NCI-H2196 treated with DMSO at 0.1 percent for 48 hours (cell line): Measurements from ENCODE around the gene CDH13.
A peak's percentile ranks its signal among the peaks of the same experiment; 100 is the strongest.

Experiments
- DNase-seq: peaks from one replicate; lab custom pipeline; 2025; ENCODE audit not compliant: unreplicated experiment; lab: John Stamatoyannopoulos, UW

Gene CDH13

GRCh38 chr16:82991410-82991809 lies 364.6 kb downstream of the CDH13 start:
- no peak for DNase-seq

- DNase-seq = no peak
These were observed 365.4 kb downstream of the CDH13 start for GRCh38 chr16:82991966-82992675.

- no peak for DNase-seq
These were observed 366.0 kb downstream of the CDH13 start for GRCh38 chr16:82992786-82993185.

GRCh38 chr16:82993415-82993814 lies 366.6 kb downstream of the CDH13 start:
- no peak for DNase-seq

- DNase-seq = no peak
These were observed 367.2 kb downstream of the CDH13 start for GRCh38 chr16:82993926-82994325.

GRCh38 chr16:82995286-82995923 lies 368.6 kb downstream of the CDH13 start:
- no peak for DNase-seq

- peak; percentile 3 for DNase-seq
These were observed 369.2 kb downstream of the CDH13 start for GRCh38 chr16:82995924-82996441.

- no peak for DNase-seq
These were observed 370.0 kb downstream of the CDH13 start for GRCh38 chr16:82996814-82997213.

GRCh38 chr16:82999711-83000110 lies 372.9 kb downstream of the CDH13 start:
- no peak for DNase-seq

GRCh38 chr16:83002351-83003334 lies 375.9 kb downstream of the CDH13 start:
- peak; percentile 1 for DNase-seq

- no peak for DNase-seq
These were observed 378.3 kb downstream of the CDH13 start for GRCh38 chr16:83004868-83005652.

GRCh38 chr16:83005653-83006160 lies 378.9 kb downstream of the CDH13 start:
- no peak for DNase-seq

- DNase-seq = no peak
These were observed 384.3 kb downstream of the CDH13 start for GRCh38 chr16:83010776-83011720.

- DNase-seq = no peak
These were observed 385.2 kb downstream of the CDH13 start for GRCh38 chr16:83011939-83012338.

- no peak for DNase-seq
These were observed 386.3 kb downstream of the CDH13 start for GRCh38 chr16:83013071-83013470.

GRCh38 chr16:83019963-83020362 lies 393.2 kb downstream of the CDH13 start:
- DNase-seq = no peak

- no peak for DNase-seq
These were observed 394.3 kb downstream of the CDH13 start for GRCh38 chr16:83021045-83021444.

- no peak for DNase-seq
These were observed 395.0 kb downstream of the CDH13 start for GRCh38 chr16:83021746-83022145.

GRCh38 chr16:83023011-83023410 lies 396.2 kb downstream of the CDH13 start:
- no peak for DNase-seq
